GM12864 (cell line): ENCODE measurements around the gene ZRANB3.

Source experiments
- DNase-seq: peaks from one replicate; pipeline ENCODE4 v3.0.0-alpha.2; 2011; ENCODE audit warnings: low read depth
- H3K4me3 ChIP-seq: 2 replicates; pipeline ENCODE4 v1.5.1; 2011; ENCODE audit warnings: mild to moderate bottlenecking, low read depth, low read length, control low read depth
- TF ChIP-seq, protein P1 (sequence below): IDR thresholded peaks from 2 replicates; pipeline ENCODE4 v1.5.1; 2011; ENCODE audit warnings: low read depth, mild to moderate bottlenecking, moderate library complexity, low read length, control low read depth, inconsistent platforms; ENCODE audit errors: missing control alignments

Gene ZRANB3

DNA sequence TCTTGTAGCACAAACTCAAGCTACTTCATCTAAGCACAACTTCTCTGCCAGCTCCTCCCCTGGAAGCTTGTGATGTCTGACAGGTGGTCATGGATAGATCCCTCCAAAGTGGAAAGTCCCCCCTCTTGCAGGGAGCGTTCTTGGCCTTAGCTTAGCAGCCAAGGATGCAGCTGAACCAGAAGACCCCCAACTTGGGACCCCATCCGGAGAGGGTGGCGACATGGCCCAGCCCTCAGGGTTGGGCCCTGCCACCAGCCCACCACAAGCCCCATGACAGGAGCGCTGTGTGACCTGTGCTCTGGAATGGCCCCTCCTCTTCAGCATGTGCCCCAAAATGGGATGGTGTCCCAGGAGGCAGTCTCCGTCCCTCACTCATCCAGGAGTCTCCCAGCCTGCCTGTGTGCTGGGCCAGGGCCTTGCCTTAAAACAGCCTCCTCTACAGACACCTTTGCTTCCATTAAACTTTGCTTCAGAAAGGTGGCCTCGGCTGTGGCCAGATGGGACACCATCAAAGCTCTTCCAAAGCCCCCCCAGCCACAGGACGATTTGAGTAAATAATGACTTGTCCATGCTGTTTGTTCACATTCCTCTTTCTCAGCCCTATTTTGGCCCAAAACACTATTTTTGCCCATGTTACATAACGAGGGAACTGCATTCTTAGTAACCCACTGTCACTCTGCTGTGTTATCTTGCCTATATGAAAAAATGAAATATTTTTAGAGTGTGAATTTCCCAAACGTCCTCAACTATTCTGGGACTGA lies 356.8 kb downstream of the ZRANB3 start:
- TF ChIP-seq, protein P1, sequence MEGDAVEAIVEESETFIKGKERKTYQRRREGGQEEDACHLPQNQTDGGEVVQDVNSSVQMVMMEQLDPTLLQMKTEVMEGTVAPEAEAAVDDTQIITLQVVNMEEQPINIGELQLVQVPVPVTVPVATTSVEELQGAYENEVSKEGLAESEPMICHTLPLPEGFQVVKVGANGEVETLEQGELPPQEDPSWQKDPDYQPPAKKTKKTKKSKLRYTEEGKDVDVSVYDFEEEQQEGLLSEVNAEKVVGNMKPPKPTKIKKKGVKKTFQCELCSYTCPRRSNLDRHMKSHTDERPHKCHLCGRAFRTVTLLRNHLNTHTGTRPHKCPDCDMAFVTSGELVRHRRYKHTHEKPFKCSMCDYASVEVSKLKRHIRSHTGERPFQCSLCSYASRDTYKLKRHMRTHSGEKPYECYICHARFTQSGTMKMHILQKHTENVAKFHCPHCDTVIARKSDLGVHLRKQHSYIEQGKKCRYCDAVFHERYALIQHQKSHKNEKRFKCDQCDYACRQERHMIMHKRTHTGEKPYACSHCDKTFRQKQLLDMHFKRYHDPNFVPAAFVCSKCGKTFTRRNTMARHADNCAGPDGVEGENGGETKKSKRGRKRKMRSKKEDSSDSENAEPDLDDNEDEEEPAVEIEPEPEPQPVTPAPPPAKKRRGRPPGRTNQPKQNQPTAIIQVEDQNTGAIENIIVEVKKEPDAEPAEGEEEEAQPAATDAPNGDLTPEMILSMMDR: no peak
- no peak for DNase-seq
- H3K4me3 ChIP-seq: no peak overlapping the region

DNA sequence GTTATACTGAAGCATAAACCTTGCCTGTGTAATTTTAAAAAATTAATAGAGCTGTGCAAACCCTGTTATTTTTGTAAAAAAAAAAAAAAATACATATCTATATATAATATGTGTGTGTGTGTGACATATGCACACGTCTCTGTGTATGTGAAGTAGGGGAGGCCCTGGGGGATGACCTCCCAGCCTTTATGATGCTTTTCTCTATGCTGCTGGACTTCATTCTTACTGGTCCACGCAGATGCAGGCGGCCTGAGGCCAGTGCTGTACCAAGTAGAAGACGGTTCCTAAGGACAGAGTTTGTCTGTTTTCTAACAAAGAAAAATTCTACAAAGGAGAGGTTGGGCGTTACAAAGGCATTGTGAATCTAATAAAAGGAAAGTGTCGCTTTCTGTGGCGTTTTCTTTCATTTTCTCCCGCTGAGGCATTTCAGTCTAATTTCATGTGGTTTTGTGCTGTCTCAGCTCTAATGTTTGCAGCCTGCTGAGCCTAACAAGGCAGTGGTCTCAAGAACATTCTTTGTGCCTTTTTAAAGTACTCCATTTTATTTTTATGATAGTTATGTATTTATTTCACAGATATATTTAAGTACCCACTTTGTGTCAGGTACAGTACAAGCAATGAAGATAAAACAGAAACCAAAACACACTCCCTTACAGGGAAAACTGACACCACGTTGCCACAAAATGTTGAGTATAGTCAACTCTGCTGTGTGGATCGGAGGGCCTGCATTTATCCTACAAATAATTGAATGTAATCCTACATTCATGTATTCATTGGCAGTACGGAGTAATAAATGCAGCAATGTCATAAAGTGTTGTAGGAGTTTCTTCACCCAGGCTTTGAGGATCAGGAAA lies 360.9 kb downstream of the ZRANB3 start:
- no peak overlapping the region for H3K4me3 ChIP-seq
- DNase-seq: no peak
- TF ChIP-seq, protein P1: no peak

DNA sequence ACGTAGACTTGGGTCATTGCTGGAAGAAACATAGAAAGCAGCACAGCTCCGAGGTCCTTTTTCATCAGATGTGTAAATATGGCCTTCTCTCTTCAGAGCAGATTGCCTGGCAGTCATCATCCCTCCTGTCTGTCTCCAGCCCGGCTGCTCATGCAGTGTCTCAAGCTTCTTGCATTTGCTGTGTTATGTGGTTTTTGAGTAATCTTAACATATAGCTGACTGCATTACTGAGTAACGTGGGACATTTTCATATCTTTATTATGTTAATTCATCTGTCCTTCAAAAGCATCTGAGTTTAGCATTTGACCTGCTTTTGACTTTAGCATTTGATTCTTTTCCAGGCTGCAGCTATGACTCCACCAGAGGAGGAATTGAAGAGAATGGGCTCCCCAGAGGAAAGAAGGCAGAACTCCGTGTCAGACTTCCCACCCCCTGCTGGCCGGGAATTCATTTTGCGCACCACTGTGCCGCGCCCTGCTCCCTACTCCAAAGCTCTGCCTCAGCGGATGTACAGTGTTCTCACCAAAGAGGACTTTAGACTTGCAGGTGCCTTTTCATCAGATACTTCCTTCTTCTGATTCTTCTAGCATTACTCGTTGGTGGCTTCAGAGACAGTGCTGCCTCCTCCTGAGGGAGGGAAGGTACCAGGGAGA lies 362.7 kb downstream of the ZRANB3 start:
- no peak for DNase-seq
- TF ChIP-seq, protein P1: no peak

DNA sequence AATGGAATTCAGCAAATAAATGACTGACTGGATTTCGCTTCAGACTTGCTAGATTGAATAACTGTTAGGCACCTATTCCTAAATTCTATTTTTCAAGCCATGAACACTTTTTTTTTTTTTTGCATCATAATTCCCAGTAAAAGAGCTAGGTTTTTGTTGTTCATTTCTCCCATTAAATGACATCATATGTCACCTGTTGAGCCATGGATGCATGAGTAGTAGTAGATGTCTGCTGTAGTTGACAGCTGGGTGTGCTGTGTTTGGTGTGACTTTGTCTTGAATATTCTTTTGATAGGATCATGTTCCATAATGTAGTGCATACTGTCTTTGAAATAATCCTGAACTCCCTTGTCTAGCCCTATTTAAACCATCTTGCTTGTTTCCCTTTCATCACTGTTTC lies 363.7 kb downstream of the ZRANB3 start:
- H3K4me3 ChIP-seq: no peak overlapping the region
- TF ChIP-seq, protein P1: no peak

More for the DNA sequence above, 362.7 kb downstream of the ZRANB3 start:
- H3K4me3 ChIP-seq: no peak overlapping the region

DNA sequence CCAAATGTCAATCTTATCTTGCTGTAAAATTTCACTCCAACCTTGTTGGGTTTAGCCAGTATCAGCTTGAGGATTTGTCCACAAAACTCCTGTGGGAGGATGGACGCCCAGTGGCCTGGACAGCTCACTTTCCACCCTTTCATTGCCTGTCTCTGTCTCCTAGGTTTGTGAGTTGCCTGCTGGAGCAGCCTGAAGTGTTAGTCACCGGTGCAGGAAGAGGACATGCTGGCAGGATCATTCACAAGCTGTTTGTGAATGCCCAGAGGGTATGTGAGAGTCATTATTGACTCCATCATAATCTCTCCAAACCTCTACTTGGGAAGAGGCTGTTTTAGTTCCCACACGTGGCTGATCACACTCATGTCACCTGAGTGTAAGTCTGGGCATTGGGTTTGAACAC lies 366.6 kb downstream of the ZRANB3 start:
- TF ChIP-seq, protein P1: no peak
- H3K4me3 ChIP-seq: no peak overlapping the region
- no peak for DNase-seq

More for the DNA sequence above, 363.7 kb downstream of the ZRANB3 start:
- no peak for DNase-seq

DNA sequence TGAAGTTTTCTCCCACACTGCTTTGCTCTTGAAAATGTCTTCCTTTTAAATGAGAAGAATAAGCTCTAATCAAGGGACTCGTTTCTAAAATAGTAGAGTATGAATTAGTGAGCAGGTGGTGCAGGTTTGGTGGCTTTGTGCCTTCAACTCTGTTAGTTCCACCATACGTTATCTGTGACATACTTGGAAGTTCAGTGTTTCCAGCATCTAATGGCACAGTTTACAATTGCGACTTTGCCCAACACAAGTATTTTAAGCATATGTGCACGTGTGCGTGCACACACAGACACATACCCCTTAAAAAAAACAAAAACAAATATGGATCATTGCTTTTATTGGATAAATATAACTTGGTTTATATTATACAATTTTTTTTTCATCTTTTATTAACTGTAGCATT lies 367.1 kb downstream of the ZRANB3 start:
- H3K4me3 ChIP-seq: no peak overlapping the region
- DNase-seq: no peak
- TF ChIP-seq, protein P1: no peak
